Stimulated activated CD4-positive, alpha-beta T cell treated with anti-CD3 and anti-CD28 coated beads, Interleukin-15, amount 100 ng/mL, for 1 hour (primary cell): Measurements from ENCODE around the gene FAM20C.
"Not testable (repeated sequence)": the region's sequence is repeated elsewhere in the genome, so short reads cannot be mapped to it uniquely, and the experiment has no call there.

Source experiments
- DNase-seq, 2 donors: peaks; one replicate each; pipeline ENCODE4 v3.0.0-alpha.2; 2020; ENCODE audit warnings: low read depth in 1 of 2, low spot score in 1 of 2

Gene FAM20C

DNA sequence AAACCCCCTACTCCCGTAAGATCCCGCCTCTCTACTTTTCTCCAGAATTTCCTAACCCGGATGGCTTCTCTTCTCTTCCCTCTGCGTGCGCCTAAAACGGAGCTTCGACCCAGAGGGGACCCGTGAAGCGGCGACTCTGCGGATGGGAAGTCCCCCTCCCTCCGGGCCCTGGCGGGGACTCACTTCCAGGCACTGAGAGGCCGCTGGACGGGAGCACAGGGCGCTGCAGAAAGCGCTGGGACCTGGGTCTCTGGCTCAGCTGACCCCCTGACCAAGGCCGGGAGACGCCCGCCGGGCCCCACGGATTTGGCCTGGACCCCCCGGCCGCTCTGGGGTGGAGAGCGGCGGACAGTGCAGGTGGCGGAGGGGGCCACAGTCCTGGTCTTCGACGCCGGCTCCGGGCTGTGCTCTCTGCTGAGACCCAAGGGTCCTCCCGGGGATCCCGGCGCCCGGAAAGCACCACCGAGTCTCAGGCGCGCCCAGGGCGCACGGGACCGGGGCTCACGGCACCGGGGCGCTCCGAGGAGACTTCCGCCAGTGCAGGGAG lies 96.9 kb downstream of the FAM20C start:
- no peak for DNase-seq

DNA sequence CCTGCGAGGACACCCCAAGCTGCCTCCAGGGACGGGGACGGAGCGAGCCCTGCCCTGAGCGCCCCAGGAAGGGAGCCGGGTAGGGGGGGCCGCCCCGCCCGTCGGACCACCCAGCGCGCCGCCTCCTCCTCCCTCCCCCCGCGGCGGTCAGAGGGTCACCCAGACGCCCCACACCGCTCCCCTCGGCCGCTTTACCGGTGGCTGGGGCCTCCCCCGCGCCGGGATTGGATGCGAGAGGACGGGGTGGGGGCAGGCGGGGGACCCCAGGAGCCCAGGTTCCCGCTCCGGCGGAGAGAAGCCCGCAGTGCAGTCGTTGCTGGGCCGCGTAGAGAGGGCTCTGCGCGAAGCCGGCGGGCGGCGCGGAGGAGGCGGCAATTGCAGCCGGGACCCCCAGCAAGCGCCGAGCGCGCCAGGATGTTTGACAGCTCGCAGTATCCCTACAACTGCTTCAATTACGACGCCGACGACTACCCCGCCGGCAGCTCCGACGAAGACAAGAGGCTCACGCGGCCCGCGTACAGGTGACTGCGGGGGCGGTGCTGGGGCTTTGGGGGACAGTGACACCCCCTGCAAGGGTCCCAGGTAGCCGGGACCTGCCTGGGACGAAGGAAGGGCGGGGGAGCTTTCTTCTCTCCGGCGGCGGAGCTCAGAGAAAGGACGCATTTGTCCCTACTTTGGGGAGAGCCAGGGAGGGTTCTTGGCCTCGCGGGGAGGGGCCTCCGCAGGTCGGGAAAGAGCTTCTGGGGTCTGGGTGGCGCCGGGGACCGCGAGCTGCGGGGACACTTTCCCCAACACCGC lies 97.6 kb downstream of the FAM20C start, which contains the start of gene FOXL3:
Gene FOXL3 (plus strand): TSS at position 415 of the 798 bp plus-strand sequence. CDS start 0 bp downstream, at position 415.
- DNase-seq: no peak

DNA sequence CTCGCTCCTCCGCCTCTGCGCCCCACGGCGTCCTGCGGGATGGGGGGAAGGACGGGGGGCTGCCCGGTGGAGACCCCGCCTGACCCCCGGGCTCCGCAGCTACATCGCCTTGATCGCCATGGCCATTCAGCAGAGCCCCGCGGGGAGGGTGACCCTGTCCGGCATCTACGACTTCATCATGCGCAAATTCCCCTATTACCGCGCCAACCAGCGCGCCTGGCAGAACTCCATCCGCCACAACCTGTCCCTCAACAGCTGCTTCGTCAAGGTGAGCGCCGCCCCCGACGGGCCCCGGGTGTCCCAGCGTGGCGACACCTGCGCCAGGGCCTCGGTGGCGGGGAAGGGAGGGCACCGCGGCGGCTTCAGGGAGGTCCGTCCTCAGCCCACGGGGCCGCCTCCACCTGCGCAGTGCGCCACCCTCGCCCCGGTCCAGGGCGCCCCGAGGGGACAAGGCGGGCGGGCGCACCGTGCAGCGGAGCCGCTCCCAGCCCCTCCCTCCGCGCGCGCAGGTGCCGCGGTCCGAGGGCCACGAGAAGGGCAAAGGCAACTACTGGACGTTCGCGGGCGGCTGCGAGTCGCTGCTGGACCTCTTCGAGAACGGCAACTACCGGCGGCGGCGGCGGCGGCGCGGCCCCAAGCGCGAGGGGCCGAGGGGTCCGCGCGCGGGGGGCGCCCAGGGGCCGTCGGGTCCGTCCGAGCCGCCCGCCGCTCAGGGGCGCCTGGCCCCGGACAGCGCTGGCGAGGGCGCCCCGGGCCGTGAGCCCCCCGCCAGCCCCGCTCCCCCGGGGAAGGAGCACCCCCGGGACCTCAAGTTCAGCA lies 98.4 kb downstream of the FAM20C start:
- no peak for DNase-seq

DNA sequence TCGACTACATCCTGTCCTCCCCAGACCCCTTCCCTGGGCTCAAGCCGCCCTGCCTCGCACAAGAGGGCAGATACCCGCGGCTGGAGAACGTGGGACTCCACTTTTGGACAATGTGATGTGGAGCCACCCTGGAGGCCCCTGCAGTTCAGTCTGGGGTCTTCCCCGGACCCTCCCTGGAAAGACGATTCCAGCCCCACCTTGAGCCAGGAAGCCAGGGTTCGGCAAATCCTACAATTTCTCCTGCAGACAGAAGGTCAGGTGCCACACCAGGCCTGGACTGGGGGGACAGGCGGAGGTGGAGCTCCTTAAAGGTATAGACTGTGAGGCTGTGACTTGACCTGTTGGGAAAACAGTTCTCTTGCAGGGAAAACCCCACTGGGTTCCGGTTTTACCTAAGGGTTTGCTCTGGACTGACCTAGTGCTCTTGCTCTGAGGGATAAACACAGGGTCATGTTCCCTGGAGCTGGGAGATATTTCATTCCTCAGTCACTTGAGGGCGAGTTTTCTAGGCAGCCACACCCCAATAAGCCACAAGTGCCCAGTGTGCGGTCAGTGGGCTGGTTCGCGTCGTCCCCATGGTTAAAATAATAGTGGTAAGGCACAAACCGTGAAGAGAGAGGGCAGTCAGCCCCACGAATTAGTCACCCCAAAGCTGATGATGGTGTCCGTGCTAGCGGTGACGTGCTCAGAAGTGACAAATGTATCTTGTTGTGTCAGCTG lies 99.2 kb downstream of the FAM20C start:
- DNase-seq: no peak

DNA sequence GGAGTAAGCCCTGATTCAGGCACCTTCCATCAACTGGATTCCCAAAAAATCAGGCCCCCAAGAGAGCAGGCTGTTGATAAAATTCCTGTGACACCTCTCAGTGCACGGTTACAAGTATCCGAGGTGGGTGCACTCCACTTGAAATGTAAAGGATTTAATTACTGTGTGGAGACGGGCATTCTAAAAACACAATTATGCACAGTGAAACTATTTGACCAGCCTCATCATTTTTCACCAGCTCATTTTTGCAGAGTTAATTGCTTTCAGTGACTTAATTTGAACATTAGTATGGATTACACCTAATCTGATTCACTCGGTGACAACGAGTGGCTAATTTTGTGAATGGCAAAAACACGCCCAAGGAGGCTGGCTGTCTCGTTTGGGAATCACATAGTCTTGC lies 99.9 kb downstream of the FAM20C start:
- DNase-seq: no peak

DNA sequence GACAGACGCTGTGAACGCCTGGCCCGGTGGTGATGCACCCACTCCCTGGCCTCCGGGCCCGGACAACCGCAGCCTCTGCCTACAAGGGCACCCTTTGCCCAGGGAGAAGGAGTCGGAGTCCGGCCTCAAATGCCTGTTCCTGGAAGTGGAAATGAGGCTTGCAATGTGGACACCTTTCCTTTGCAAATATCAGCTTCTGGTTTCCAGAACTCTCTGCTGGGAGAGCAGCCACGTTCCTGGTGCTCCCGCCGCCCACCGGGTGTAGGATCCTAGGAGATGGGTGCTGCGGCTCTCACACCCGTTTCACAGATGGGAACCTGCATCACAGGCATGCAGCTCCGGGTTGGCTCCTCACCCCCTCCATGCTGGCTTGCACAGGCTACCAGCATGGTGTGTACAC lies 100.5 kb downstream of the FAM20C start:
- no peak for DNase-seq

DNA sequence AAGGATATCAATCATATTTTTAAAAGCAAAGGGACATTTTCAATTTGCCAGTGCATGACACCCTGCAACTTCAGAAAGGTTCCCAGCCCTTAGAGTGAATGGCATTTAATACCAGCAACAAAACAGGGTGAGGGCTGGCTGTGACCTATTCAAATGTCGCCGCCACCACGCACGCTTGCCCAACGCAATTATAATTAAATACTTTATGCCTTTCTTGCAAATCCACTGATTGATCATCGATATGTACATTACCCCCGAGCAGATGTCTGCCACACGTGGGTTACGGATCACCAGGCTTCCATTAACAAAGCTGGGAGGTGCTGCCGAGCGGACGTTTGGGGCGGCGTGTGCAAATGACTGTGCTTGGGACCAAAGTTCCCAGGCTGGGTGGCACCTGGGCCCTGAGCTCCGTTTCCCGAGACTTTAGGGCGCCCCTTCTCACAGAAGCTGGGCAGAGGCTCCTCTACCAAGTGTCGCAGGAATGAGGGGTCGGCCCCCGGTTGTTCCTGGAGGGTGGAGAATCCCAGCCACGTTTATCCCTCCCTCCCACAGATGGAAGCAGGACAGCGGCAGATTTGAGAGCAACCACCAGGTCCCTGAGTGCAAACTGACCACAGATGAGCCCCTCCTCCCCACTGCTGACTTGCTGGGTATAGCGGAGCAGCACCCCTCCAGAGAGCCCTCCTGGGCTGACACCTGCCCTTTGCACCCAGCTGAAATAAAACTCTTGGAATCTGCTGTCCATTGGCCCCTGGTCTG lies 101.5 kb downstream of the FAM20C start:
- no peak for DNase-seq

DNA sequence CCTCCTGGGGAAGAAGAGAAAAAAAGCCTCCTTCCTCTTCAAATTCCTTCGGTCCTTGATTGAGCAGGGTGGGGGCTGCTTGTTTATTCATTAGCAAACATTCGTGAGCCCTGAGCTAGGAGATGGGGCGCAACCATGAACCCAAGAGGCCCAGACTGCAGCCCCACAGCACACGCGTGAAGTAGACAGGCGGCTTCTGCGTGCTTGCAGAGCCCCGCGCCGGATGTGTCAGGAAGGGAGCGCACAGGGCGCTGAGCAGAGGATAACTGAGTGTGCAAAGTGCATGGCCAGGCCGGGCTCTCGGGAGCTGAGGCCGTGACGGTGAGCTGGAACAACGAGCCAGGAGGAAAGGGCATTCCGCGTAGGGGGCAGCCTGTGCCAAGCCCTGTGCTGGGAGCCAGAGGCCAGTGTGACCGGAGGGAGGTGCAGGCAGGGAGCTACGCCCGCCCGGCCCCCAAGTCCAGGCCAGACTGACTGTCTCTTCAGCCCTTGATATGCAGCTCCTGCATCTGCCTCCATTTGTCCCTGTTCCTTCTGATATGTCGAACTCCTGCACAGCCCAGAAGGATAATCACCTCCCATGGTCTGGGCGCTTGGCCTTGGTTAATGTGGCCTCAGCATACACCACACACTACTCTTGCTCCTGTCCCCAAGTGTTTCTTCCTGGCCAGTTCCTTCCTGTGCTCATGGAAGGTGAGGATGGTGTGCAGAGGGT lies 102.2 kb downstream of the FAM20C start:
- DNase-seq: no peak

DNA sequence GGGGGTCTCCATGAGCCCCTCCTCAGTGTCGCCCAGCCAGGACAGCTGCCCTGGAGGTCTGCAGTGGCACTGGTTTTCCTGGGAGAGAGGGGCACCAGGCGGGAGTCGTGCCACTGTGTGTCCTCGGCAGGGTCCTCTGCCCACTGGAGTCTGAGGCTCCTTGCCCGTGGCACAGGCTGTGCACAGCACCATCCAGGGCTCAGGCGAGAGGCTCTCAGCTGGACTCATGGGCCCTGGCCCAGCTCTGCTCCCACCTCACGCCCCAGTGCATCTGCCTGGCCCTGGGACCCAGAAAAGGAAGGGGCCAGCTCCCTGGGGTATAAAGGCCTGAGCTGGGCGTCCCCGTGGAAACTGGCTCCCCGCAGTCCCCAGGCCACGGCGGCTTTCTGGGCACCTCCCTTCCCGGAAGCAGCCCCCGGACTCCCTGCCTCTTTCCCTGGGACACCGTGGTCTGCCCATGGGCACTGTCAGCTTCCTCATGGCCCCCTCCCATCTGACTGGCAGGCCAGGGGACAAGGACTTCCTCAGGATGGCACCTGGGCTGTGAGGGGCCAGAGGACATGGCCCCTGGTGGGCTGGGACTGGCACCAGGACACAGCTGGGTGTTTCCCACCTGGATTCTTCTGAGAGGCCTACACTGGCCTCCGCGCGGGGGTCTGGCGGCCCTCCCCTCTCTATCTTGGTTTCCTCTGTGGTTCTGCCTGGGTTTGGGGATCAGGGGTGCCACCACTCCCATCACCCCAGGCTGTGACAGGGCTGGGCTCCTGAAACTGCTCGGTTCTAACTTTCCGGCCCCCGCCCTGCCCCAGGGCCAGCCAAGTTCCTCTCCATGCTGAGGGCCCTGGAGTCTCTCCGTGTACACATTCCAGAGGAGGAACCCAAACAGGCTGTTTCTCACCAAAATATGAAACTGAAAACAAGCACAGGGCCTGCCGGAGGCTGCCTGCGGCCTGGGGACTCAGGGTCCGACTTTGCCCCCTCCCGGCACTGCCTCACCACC lies 103.1 kb downstream of the FAM20C start:
- no peak for DNase-seq

DNA sequence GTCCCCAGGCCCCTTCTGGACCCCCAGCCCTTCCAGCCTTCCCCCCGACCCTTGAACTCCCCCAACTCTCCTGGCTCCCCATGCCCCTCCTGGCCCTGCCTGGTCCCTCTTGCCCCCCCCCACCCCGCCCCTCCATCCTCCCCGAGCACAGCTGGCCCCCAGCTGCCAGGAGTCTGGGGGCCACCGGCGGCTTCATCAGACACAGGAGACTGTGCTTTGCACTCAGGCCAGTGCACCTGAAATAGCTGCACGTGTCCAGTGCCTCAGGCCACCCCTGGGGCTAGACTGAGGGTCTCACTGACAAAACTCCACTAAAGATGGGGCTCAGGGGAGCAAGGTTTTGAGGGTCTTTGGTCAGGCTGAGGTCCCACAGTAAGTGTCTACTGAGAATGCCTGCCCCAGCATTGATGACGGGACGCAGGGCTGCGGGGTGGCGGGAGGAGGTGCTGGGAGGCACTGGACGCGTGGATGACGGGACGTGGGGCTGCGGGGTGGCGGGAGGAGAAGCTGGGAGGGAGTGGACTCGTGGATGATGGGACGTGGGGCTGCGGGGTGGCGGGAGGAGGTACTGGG lies 104.1 kb downstream of the FAM20C start:
- DNase-seq: no peak

DNA sequence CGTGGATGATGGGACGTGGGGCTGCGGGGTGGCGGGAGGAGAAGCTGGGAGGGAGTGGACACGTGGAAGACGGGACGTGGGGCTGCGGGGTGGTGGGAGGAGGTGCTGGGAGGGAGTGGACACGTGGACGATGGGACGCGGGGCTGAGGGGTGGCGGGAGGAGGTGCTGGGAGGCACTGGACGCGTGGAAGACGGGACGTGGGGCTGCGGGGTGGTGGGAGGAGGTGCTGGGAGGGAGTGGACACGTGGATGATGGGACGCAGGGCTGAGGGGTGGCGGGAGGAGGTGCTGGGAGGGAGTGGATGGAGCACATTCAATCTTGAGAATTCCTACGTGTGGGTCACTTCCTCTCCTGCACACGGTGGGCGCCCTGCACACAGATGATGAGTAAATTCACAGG lies 104.8 kb downstream of the FAM20C start:
- not testable (repeated sequence) for DNase-seq

DNA sequence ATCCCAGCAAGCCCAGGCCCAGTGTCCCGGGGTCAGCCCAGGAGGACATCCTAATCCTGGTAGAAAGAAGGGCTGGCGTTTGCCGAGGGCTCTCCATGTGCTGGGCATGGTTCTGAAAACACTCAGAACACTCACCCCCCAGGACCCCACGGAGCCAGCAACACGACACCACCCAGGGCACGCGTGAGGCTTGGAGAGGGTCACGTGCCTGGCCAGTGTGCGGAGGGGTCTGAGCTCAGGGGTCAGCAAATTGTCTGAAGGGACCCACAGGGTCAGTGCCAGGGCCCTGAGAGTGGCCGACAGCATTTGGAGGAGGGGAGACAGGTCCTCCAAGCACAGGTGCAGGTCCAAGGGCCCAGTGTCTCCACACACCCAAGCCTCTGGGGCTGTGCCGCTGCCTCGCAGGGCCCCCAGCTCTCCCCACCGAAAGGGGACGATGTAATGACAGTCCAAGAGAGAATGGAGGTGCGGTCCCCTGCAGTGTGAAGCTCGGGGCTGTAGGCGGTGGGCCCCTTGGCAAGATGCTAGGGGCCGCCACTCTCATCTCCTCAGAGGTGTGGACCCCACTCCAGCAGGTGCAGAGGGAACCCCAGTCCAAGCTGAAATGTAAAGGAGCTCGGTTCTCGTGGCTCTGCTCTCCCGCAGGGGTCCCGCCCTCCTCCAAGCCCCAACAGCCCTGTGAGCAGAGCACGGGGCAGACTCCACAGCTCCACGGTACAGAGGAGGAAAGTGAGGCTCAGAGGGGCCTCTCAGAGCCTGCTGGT lies 105.4 kb downstream of the FAM20C start:
- DNase-seq: no peak

DNA sequence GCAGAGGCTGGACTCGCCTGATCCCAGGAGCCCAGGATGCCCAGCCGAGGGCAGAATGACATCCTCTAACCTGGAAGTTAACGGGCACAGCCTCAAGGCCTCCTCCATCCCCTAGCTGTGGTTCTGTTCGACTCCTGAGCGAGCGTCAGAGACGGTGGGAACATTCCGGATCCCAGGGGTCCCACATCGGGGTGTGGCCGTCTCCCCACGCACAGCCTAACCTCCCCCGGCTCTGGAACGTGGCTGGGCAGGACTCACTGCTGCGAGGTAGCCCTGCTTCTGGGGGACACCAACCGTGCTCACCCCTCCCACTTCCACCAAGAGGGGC lies 106.0 kb downstream of the FAM20C start:
- no peak for DNase-seq

DNA sequence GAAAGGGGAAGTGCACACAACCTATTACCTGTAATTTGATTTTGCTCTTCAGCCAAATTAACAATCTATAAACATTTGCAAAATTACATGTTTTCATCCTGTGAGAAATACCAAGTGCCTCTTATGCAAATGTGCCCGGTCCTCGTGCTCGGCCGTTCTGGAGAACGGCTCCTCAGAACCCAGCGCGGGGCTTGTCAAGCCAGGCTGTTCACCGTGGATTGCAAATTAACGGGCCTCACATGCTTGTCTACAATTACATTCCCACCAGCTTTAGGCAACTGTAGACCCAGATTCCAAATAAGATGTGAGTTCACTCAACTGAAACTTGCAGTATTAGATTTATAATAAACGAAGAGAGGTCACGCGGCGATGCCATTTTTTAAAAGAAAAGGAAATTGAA lies 106.4 kb downstream of the FAM20C start:
- DNase-seq: no peak

DNA sequence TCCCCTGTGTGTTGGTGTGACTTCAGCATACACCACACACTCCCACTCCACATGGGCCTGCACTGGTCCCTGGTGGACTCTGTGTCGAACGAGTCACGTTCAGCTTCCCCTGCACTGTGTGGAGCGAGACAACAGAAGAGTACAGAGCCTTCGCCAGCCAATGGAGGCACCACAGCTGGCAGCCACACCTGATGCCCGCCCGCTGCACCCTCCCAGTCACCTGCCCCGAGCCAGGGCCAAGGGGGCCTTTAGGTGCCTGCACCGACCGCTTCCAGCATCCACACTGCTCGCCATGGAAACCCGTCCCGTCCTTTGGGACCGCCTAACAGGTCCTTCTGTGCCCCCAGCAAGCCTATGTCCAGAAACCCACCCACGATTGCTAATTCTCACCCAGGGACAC lies 106.8 kb downstream of the FAM20C start:
- no peak for DNase-seq

DNA sequence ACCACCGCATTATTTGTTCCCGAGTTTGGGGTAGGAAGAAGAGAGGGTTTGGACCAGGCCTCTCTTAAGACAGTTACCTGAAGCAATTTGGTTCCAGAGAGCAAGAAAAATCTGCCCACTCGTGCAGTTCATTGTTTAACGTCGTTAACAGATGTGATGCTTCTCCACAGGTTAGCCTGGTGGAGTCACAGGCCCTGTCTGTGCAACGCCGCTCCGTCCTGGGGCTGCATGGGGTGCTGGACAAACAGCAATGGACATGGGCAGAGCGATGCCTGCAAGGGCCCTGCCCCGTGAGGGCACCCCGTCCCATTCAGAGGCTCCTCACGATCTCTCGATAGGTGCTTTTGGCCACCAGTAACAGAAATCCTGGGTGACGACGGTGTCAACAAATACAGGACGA lies 107.3 kb downstream of the FAM20C start:
- no peak for DNase-seq

DNA sequence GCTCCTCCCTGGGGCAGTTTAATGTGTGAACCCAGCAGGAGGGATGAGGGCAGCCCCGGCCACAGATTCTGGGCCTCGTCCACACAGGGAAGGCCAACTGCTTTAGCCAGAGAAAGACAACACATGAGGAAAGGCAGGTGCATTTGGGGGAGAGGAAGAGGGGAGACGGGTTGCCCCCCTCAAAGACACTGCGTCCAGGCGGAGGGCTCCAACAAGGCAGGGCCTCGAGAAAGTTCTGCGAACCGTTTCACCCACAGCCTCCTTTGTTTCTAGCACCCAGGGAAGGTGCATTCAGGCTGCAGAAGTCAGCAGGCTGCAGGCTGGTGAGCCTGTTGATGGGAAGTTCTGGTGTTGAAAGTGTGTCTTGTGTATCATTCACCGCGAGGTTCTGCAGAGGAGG lies 107.7 kb downstream of the FAM20C start:
- no peak for DNase-seq
